DND-41 (cell line): ENCODE data around the gene NOC2L.

Source experiments
- ATAC-seq: fragments of 200-7000 bp; cut with Tn5 transposase; 3 replicates; pipeline ENCODE4 v1.9.1; 2021; ENCODE audit warnings: low read depth; ENCODE audit not compliant: insufficient read depth
- DNase-seq: peaks from one replicate; pipeline ENCODE4 v3.0.0-alpha.2; 2020
- H2AFZ ChIP-seq: 2 replicates; pipeline ENCODE4 v1.6.0; 2012; ENCODE audit warnings: low read depth, low read length
- H3K27ac ChIP-seq: 2 replicates; pipeline ENCODE4 v1.5.1; 2012; ENCODE audit warnings: low read length, inconsistent platforms
- H3K27me3 ChIP-seq: fragments of 200-600 bp; sonication (generic); 2 replicates; pipeline ENCODE4 v1.6.0; 2012; ENCODE audit warnings: low read length, mild to moderate bottlenecking, inconsistent platforms; ENCODE audit not compliant: insufficient read depth, poor library complexity
- H3K36me3 ChIP-seq: 2 replicates; pipeline ENCODE4 v1.5.1; 2012; ENCODE audit warnings: low read length, inconsistent platforms; ENCODE audit not compliant: insufficient read depth
- H3K4me1 ChIP-seq: 2 replicates; pipeline ENCODE4 v1.5.1; 2012; ENCODE audit warnings: mild to moderate bottlenecking, low read length; ENCODE audit not compliant: insufficient read depth
- H3K4me2 ChIP-seq: 2 replicates; pipeline ENCODE4 v1.6.0; 2012; ENCODE audit warnings: mild to moderate bottlenecking, moderate library complexity, low read length, inconsistent platforms; ENCODE audit not compliant: insufficient read depth
- H3K4me3 ChIP-seq, 2 experiments: fragments of 200-600 bp in 1 of 2; shearing (Covaris generic) in 1 of 2; 2 replicates each; pipeline ENCODE4 v1.5.1; 2012 to 2016; ENCODE audit warnings: inconsistent platforms in 2 of 2, low read length in 2 of 2, mild to moderate bottlenecking in 2 of 2, low read depth in 1 of 2, moderate library complexity in 1 of 2
- H3K79me2 ChIP-seq: 2 replicates; pipeline ENCODE4 v1.6.0; 2012; ENCODE audit warnings: low read length, inconsistent platforms; ENCODE audit not compliant: insufficient read depth
- H3K9ac ChIP-seq: 2 replicates; pipeline ENCODE4 v1.6.0; 2012; ENCODE audit warnings: low read depth, mild to moderate bottlenecking, inconsistent platforms, low read length, moderate library complexity
- H3K9me3 ChIP-seq: 2 replicates; pipeline ENCODE4 v1.5.1; 2012; ENCODE audit warnings: low read length, moderate library complexity, mild to moderate bottlenecking, inconsistent platforms; ENCODE audit not compliant: insufficient read depth, severe bottlenecking
- H4K20me1 ChIP-seq: 2 replicates; pipeline ENCODE4 v1.6.0; 2012; ENCODE audit warnings: low read length; ENCODE audit not compliant: insufficient read depth
- EZH2 ChIP-seq: IDR thresholded peaks from 3 replicates; pipeline ENCODE4 v1.6.1; 2012; ENCODE audit warnings: borderline replicate concordance, low read depth, mild to moderate bottlenecking, moderate library complexity, low read length, inconsistent platforms; ENCODE audit not compliant: severe bottlenecking
- TF ChIP-seq, protein P1 (sequence below): IDR thresholded peaks from 2 replicates; pipeline ENCODE4 v1.5.1; 2012; ENCODE audit warnings: borderline replicate concordance, low read length, moderate library complexity, mild to moderate bottlenecking; ENCODE audit not compliant: poor library complexity, severe bottlenecking; ENCODE audit errors: extremely low read depth

NOC2L gene

GRCh38 chr1:998995-999724 lies 40.1 kb upstream of the NOC2L start:
- peak; percentile 24; the same call in 2 of the 3 replicates for ATAC-seq
- no peak overlapping the region for H3K27ac ChIP-seq
- peak overlapping the region; percentile 42 for H3K4me2 ChIP-seq
- H3K27me3 ChIP-seq = peaks cover 46% of the 10 kb centered on the region
- H3K79me2 ChIP-seq = no peaks in the 10 kb centered on the region
- H4K20me1 ChIP-seq = peaks cover 16% of the 10 kb centered on the region
- TF ChIP-seq, protein P1, sequence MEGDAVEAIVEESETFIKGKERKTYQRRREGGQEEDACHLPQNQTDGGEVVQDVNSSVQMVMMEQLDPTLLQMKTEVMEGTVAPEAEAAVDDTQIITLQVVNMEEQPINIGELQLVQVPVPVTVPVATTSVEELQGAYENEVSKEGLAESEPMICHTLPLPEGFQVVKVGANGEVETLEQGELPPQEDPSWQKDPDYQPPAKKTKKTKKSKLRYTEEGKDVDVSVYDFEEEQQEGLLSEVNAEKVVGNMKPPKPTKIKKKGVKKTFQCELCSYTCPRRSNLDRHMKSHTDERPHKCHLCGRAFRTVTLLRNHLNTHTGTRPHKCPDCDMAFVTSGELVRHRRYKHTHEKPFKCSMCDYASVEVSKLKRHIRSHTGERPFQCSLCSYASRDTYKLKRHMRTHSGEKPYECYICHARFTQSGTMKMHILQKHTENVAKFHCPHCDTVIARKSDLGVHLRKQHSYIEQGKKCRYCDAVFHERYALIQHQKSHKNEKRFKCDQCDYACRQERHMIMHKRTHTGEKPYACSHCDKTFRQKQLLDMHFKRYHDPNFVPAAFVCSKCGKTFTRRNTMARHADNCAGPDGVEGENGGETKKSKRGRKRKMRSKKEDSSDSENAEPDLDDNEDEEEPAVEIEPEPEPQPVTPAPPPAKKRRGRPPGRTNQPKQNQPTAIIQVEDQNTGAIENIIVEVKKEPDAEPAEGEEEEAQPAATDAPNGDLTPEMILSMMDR = no peak
- TF ChIP-seq EZH2 = peak; percentile 75
- no peak for DNase-seq
- H3K9me3 ChIP-seq = no peaks in the 10 kb centered on the region
- peaks cover 8% of the 10 kb centered on the region; the same call in 1 of the 2 replicates for H3K4me1 ChIP-seq
- H3K9ac ChIP-seq = no peak overlapping the region
- no peaks in the 10 kb centered on the region for H3K36me3 ChIP-seq
- no peak overlapping the region for H2AFZ ChIP-seq
- H3K4me3 ChIP-seq = no peak overlapping the region

GRCh38 chr1:998745-998994 lies 39.6 kb upstream of the NOC2L start:
- Histone ChIP-seq H3K27me3 (peaks cover 42% of the 10 kb centered on the region), H4K20me1 (peaks cover 13% of the 10 kb centered on the region), H3K9ac (no peak overlapping the region), H3K27ac (no peak overlapping the region), H3K9me3 (no peaks in the 10 kb centered on the region), H3K4me3 (no peak overlapping the region), H3K4me1 (peaks cover 8% of the 10 kb centered on the region; the same call in 1 of the 2 replicates), H3K79me2 (no peaks in the 10 kb centered on the region), H3K36me3 (no peaks in the 10 kb centered on the region), H3K4me2 (no peak overlapping the region), H2AFZ (no peak overlapping the region)
- DNase-seq = no peak
- no peak for TF ChIP-seq EZH2
- TF ChIP-seq, protein P1 = no peak
- no peak for ATAC-seq

DNA sequence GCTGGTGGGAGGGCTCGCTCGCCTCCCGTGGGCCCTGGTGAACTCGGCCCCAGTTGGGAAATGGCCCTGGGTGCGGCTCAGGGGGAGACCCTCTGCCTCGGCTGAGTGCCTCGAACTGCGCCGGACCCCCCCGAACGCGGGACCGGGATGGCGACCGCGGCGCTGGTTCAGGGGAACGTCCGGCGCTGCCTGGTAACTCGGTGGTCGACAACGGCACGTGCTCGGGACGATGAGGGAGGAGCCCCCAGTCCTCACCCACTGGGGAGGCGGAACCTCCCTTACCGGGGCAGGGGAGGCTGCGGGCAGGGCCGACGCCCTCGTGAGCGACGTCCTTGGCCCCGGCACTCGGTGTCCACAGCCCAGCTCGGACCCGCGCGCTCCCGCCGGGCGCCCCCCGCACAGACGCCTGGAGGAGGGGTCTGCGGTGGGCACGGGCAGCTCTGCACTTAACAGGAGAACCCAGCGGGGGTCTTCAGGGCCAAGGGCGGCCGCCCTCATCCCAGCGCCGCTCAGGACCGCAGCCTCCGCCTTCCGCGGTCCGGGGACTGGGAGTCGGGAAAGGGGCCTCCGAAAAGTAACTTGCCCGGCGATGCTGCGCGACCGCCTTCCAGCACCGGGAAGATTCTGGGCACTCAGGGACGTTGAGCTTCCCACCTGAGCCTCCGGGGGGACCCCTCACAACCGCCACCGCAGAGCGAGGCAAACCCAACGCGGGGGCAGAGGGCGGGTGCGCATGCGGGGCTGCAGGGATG lies 39.1 kb upstream of the NOC2L start:
- H3K27ac ChIP-seq = no peak overlapping the region
- H3K9ac ChIP-seq = no peak overlapping the region
- H3K4me2 ChIP-seq = no peak overlapping the region
- no peak for TF ChIP-seq EZH2
- TF ChIP-seq, protein P1 = no peak
- H2AFZ ChIP-seq = no peak overlapping the region
- no peak for ATAC-seq
- no peak for DNase-seq
- no peaks in the 10 kb centered on the region for H3K79me2 ChIP-seq
- no peaks in the 10 kb centered on the region for H3K36me3 ChIP-seq
- H3K4me3 ChIP-seq = no peak overlapping the region
- peaks cover 37% of the 10 kb centered on the region for H3K27me3 ChIP-seq
- no peaks in the 10 kb centered on the region for H3K9me3 ChIP-seq
- peaks cover 10% of the 10 kb centered on the region for H4K20me1 ChIP-seq
- H3K4me1 ChIP-seq = peaks cover 8% of the 10 kb centered on the region; the same call in 1 of the 2 replicates
